Measurements from ENCODE around the gene RNU5D-1.
"Not testable (repeated sequence)": the region's sequence is repeated elsewhere in the genome, so short reads cannot be mapped to it uniquely, and the experiment has no call there.

RNU5D-1 gene
- long read RNA-seq, donor 1, result 0 reads
- long read RNA-seq, donor 2, result 0 reads
- long read RNA-seq, donor 3, result 0 reads
- long read RNA-seq, donor 4, result 0 reads
- long read RNA-seq, donor 5, partial matches to known transcripts, result 0 of 1 reads
- long read RNA-seq, donor 5, other reads (novel, unspliced or antisense), result 0 of 1 reads
- long read RNA-seq, donor 6, result 0 reads
- long read RNA-seq, donor 7, partial matches to known transcripts, result 0 of 1 reads
- long read RNA-seq, donor 7, other reads (novel, unspliced or antisense), result 0 of 1 reads
- long read RNA-seq, donor 8, result 0 reads

DNA sequence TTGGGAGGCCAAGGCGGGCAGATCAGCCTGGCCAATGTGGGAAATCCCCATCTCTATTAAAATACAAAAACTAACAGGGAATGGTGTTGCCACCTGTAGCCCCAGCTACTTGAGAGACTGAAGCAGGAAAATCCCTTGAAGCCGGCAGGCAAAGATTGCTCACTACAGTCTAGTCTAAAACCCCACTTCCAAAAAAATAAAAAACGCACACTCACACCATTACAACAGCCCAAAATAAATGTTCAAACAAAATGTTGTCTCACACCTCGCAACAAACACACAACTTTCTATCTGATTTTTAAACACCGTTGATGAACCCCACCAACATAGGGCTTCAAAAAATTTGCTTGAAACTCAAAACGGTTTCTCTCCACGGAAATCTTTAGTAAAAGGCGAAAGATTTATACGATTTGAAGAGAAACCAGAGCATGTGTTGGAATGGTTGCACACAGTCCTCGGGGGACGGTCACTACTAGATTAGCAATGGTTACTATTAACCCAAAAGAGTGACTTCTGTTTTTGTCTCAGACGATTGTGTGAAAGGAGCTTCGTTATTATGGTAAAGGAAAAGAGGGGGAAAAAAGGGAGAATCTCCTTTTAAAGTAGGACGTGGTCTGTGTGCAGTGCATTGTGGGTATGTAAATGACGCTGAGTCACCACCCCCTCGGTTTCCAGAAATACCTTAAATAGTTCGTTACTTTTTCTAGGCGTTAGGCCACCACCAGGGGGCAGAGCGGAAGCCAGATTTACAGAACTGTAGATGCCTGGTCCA, at the start of gene RNU5D-1:
Gene RNU5D-1, minus strand, starts transcription at position 430 of the 772 bp plus-strand sequence.
- DNase-seq, result peak; percentile 92

DNA sequence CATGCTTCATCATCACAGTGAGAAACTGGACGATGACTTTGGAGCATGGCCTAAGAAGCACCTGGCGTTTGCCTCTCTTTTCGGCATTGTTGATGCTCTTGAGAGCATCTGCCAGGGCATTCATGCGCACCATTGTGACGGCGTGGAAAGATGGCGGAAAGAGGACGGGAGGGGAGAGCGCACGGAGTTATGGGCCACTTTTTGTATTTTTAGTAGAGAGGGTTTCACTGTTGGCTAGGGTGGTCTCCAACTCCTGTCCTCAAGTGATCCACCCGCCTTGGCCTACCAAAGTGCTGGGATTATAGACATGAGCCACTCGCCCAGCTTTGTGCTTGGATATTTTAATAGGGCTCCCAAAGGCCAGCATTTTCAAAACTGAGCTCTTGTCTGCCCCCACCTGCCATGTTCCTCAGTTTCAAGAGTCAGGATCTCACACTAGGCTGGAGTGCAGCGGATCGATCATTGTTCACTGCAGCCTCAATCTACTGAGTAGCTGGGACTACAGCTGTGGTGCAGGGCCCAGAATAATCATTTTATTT, 49.7 kb upstream of the RNU5D-1 start:
- DNase-seq, result no peak

- no peak for DNase-seq
These were observed 48.0 kb upstream of the RNU5D-1 start for GRCh38 chr1:44778705-44779576.

GRCh38 chr1:44777969-44778635, 47.1 kb upstream of the RNU5D-1 start:
- no peak for DNase-seq

- DNase-seq, result no peak
These were observed 46.6 kb upstream of the RNU5D-1 start for GRCh38 chr1:44777547-44777946.

DNA sequence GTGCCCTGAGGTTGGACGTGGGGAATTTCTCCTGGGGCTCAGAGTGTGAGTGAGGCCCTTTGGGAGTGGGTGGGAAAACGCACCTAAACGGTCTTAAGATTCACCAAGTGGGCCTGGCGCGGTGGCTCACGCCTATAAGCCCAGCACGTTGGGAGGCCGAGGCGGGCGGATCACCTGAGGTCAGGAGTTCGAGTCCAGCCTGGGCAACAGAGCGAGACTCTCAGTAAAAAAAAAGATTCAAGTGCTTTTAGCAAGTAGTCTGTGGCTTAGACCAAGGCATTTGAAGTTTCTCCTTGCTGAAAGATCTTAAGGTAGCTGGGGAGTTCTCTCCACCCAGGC, 45.7 kb upstream of the RNU5D-1 start:
- no peak for DNase-seq

DNA sequence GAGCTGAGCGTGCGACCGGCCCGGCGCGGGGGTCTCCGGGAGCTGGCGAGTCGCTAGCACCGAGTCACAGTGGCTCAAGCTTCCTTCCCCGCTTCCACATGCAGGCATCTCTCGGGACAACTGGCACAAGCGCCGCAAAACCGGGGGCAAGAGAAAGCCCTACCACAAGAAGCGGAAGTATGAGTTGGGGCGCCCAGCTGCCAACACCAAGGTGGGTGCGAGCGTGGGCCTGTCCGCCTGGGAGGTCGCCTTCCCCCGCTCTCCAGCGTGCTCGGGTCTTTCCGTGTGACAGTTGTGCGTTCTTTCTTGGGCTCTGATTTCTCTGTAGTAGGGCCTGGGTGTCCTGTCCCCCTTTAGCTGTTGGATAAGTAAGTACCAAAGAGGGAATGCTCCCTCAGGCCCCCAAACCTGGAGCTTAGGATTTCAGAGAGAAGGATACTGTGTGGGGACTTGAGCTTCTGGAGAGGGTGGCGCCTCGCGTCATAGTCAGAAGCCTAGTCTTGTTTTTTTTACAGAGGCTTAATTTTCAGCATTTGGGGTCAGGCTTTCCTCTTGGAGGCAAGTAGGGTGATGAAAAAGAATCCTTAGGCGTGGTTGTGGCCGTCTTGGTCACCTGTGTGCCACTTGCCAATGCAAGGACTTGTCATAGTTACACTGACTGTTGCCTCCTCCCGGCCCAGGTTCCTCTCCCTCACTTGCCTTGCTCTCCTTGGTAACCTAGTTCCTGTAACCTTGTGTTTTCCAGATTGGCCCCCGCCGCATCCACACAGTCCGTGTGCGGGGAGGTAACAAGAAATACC, 45.2 kb upstream of the RNU5D-1 start:
- DNase-seq, result no peak

DNA sequence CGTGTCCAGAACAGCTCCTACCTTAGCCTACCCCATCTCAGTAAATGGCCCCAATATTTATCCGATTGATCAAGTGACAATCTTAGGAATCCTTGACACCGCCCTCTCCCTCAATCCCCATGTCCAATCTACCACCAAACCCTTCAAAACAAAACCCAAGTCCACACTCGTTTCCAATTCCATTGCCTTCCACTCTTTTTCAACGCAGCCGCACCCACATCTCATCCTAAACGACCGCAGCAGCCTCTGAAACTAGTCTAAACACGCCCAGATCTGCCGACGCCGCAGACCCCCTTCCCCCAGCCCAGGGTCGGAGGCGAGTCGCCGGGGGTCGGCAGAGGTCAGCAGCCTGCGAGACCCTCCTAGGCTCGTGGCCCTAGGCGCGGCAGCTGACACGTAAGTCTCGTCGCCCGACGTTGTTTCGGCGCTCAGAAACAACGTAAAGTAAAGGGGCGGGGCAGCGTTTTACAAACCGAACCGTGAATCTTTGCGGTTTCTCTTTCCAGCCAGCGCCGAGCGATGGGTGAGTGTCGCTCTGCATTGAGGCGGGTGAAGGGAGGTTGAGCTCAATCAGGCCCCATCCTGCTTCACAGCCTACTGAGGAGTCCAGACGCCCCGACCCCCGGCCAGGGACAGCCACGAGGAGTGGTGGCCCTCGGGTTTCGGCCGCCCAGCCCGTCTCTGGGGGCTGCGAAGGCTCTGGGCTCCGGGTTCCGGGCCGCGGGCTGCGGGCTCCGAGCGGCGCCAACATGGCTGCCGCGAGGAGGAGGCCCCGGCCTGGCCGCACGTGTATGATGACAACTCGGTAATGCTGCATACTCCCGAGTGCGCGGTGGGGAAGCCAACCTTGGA, 44.3 kb upstream of the RNU5D-1 start, which contains the start of gene RPS8:
Gene RPS8, plus strand, starts transcription at position 463 of the 852 bp plus-strand sequence. Its CDS starts 57 bp downstream, at position 520.
- DNase-seq, result peak; percentile 98

DNA sequence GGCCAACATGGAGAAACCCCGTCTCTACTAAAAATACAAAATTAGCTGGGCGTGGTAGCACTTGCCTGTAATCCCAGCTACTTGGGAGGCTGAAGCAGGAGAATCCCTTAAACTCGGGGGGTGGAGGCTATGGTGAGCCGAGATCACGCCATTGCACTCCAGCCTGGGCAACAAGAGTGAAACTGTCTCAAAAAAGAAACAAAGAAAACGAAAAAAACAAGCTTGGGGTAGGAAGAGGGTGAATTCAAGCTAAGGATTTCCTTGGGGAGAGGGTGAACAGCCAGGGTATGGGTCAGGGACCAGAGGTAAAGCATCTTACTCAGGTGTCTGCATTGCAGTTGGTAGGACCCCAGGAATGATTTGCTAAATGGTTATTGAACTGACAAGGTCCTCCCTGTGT, 35.5 kb upstream of the RNU5D-1 start:
- not testable (repeated sequence) for DNase-seq

DNA sequence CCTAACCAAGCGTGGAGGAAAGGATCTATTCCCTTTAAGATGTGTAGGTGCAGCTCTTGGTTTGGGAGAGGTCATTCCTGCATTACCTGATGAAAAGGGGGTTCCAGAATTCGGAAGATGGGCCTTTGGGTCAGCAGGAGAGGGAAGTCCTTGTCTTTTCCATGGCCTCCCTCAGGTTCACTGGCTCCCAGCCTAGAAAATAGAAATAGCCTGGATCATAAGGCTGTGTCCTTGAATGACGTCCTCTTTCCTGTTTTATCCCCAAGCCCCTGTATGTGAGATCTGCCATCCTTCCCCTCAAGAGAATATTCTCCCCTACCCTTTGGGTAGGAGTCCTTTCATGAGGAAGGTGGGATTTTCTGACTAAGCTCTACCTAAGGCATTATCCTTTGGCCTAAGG, 29.9 kb upstream of the RNU5D-1 start:
- DNase-seq, result no peak

GRCh38 chr1:44759077-44759476, 28.1 kb upstream of the RNU5D-1 start:
- no peak for DNase-seq

DNA sequence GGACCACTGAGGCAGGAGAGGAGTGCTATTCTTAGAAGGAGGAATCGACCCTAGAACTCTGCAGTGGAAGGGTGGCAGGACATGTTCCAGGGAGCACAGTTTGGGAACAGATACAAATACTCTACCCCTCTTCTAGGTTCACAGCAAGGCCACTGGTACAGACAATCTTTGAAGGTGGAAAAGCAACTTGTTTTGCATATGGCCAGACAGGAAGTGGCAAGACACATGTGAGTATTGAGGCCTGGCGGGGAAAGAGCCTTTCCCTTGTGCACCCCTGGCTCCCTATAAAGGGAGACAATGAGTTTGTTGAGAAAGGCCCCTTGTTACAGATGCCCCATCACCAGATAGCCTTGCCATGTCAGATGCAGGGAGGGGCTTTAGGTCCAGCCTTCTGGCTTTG, 26.4 kb upstream of the RNU5D-1 start:
- DNase-seq, result no peak

DNA sequence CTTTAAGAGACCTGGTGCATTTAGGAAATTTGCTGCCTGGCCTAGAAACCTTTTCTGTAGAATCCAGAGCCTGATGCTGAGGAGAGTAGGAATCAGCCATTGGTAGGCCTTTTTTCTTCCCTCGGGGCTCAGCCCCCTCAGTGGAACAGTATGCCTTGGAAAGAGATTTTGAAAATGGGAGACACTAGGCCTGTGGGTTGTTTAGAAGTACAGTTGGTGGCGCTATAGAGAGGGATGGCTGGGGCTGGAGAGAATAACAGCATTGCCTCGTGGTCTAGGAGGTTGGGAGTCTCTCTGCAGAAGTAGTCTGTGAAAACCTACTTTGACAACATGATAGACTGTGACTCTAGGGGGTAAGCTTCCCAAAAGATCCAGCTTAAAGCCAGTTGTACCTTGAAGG, 16.9 kb upstream of the RNU5D-1 start:
- no peak for DNase-seq

- DNase-seq, result no peak
These were observed 12.2 kb upstream of the RNU5D-1 start for GRCh38 chr1:44743211-44743610.

DNA sequence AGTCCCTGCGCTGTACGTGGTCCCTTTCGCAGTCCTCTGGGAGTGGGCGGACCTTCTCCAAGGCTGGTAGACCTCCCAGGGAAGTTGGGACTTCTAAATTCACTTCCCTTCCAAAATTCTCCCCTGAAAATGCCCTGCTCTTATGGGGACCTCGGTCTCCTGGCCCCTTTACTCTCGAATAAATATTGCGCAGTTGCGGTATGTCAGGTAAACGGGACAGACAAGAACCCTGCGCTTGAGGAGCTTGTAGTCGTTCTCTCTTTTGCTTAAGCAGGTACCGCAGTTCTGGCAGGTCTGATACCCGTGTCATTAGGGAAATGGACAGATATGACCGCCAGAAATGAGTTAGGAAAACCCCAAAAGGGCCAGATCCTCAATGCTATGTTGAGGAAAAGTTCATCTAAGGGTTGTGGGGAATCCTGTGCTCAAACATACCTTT, 9.2 kb upstream of the RNU5D-1 start:
- no peak for DNase-seq

DNA sequence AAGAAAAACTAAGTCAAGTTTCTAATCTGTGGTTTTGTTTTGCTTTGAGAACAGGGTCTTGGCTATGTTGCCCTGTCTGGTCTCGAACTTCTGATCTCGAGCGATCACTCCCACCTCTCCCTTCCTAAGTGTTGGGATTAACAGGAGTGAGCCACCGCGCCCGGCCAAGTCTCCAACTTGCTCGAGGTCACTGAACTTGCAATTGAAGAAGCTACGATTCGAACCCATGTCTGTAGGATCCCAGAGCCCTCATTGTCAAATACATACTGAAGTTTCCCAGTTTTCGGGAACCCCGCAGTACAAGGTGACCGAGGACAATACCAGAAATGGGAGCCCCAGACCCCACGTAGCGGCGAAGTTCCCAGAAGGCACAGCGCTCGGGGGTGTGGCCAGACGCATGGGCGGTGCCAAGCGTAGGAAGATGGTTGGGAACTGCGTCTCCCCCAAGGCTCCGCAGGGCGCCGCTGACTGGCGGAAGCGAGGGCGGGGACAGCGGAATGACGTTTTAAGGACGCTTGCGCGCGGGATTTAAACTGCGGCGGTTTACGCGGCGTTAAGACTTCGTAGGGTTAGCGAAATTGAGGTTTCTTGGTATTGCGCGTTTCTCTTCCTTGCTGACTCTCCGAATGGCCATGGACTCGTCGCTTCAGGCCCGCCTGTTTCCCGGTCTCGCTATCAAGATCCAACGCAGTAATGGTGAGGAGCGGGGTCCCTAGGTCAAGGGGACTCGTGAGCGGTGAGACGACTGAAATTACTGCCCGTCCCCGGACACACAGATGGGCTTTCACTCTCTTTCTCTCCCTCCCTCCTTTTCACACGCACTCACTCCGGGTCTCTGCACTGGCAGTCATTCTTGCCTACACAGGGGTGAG, 8.6 kb upstream of the RNU5D-1 start, which contains the start of gene KIF2C:
Gene KIF2C, plus strand, starts transcription at position 531 of the 872 bp plus-strand sequence. Its CDS starts 96 bp downstream, at position 627.
- peak; percentile 87 for DNase-seq

DNA sequence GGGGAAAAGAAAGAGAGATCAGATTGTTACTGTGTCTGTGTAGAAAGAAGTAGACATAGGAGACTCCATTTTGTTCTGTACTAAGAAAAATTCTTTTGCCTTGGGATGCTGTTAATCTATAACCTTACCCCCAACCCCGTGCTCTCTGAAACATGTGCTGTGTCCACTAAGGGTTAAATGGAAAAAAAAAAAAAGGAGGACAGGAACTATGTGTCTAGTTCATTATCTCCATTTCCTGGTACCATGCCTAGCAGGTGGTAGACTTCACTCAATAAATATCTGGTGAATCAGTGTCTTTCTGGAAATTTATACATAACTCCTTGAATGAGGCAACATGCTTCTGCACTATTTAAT, 8.0 kb upstream of the RNU5D-1 start:
- not testable (repeated sequence) for DNase-seq

GRCh38 chr1:44735992-44736391, 5.0 kb upstream of the RNU5D-1 start:
- no peak for DNase-seq

- no peak for DNase-seq
These were observed 2.8 kb upstream of the RNU5D-1 start for GRCh38 chr1:44733784-44734183.
